IMR-90 (cell line): ENCODE results near the gene SLC26A4. TPM values are rescaled to one million over a fixed set of nuclear protein-coding genes. Genes with fewer than 3 reads are reported as not detected.

Experiments
- ATAC-seq: fragments of 200-7000 bp; cut with Tn5 transposase; 2 replicates; pipeline ENCODE4 v1.9.1; 2020; ENCODE audit warnings: low read depth, mild to moderate bottlenecking, moderate library complexity
- BruUV-seq: library from RNA; stranded (reverse); fragments of 400-500 nt; replicated peaks from 2 replicates; lab custom pipeline; 2021; lab: Mats Ljungman, UMichigan
- CTCF ChIA-PET: fragments of 300-600 bp; formaldehyde crosslinking; extraction: SDS; loops from one replicate; lab custom pipeline; 2021; ENCODE audit warnings: antibody characterized with exemption; lab: Yijun Ruan, JAX
- POLR2A ChIA-PET: fragments of 300-600 bp; sonication (Branson Sonifier 250); formaldehyde crosslinking; loops from one replicate; lab custom pipeline; 2022; ENCODE audit warnings: antibody characterized with exemption; ENCODE audit not compliant: unreplicated experiment; lab: Charles Lee
- DNase-seq: peaks from one replicate; pipeline ENCODE4 v3.0.0; 2013
- H2AFZ ChIP-seq: replicated peaks from 2 replicates; pipeline ENCODE3; 2013; ENCODE audit warnings: low read length, mild to moderate bottlenecking; ENCODE audit not compliant: poor library complexity
- H2AK5ac ChIP-seq: 2 replicates; pipeline ENCODE4 v1.6.1; 2013; ENCODE audit warnings: low read depth, low read length, inconsistent platforms
- H2AK9ac ChIP-seq: replicated peaks from 2 replicates; pipeline ENCODE3; 2013; ENCODE audit warnings: mild to moderate bottlenecking, low read depth, low read length, moderate library complexity; ENCODE audit not compliant: poor library complexity
- H2BK120ac ChIP-seq: 2 replicates; pipeline ENCODE4 v1.6.1; 2013; ENCODE audit warnings: low read depth, low read length, inconsistent platforms
- H2BK15ac ChIP-seq: 3 replicates; pipeline ENCODE4 v1.6.1; 2013; ENCODE audit warnings: low read depth, low read length, inconsistent platforms
- H2BK20ac ChIP-seq: 2 replicates; pipeline ENCODE4 v1.6.1; 2013; ENCODE audit warnings: low read depth, mild to moderate bottlenecking, inconsistent platforms, low read length, moderate library complexity
- H2BK5ac ChIP-seq: 2 replicates; pipeline ENCODE4 v1.6.1; 2013; ENCODE audit warnings: mild to moderate bottlenecking, low read depth, low read length, inconsistent platforms; ENCODE audit not compliant: poor library complexity, severe bottlenecking
- H3K14ac ChIP-seq: replicated peaks from 2 replicates; pipeline ENCODE4 v1.6.1; 2013; ENCODE audit warnings: low read depth, low read length, inconsistent platforms
- H3K18ac ChIP-seq: 2 replicates; pipeline ENCODE4 v1.6.1; 2013; ENCODE audit warnings: low read depth, low read length, control low read depth
- H3K23ac ChIP-seq: 2 replicates; pipeline ENCODE4 v1.6.1; 2013; ENCODE audit warnings: low read depth, low read length, inconsistent platforms
- H3K27ac ChIP-seq: 2 replicates; pipeline ENCODE4 v1.5.1; 2013; ENCODE audit warnings: mild to moderate bottlenecking, control low read depth, low read length; ENCODE audit not compliant: insufficient read depth
- H3K27me3 ChIP-seq: 2 replicates; pipeline ENCODE4 v1.6.1; 2013; ENCODE audit warnings: low read length; ENCODE audit not compliant: control insufficient read depth, insufficient read depth
- H3K36me3 ChIP-seq: 2 replicates; pipeline ENCODE4 v1.6.1; 2013; ENCODE audit warnings: low read length, mixed read lengths; ENCODE audit not compliant: control insufficient read depth, insufficient read depth
- H3K4ac ChIP-seq: 2 replicates; pipeline ENCODE4 v1.6.1; 2013; ENCODE audit warnings: low read depth, low read length, inconsistent platforms
- H3K4me1 ChIP-seq: 2 replicates; pipeline ENCODE4 v1.6.1; 2013; ENCODE audit warnings: low read length, mixed read lengths; ENCODE audit not compliant: control insufficient read depth, insufficient read depth
- H3K4me2 ChIP-seq: 2 replicates; pipeline ENCODE4 v1.6.1; 2013; ENCODE audit warnings: low read depth, mild to moderate bottlenecking, control low read depth, low read length, moderate library complexity
- H3K4me3 ChIP-seq: 2 replicates; pipeline ENCODE4 v1.5.1; 2013; ENCODE audit warnings: low read depth, mild to moderate bottlenecking, control low read depth, low read length, moderate library complexity; ENCODE audit not compliant: insufficient read depth
- H3K56ac ChIP-seq: 2 replicates; pipeline ENCODE4 v1.6.1; 2013; ENCODE audit warnings: low read length, inconsistent platforms; ENCODE audit not compliant: insufficient read depth; ENCODE audit errors: extremely low read depth
- H3K79me1 ChIP-seq, 2 experiments: 2 replicates each; pipeline ENCODE4 v1.6.1; 2013; ENCODE audit warnings: low read length in 2 of 2, inconsistent platforms in 1 of 2, low read depth in 1 of 2
- H3K9ac ChIP-seq: 2 replicates; pipeline ENCODE4 v1.6.1; 2013; ENCODE audit warnings: low read depth, low read length, control low read depth
- H3K9me1 ChIP-seq: 2 replicates; pipeline ENCODE4 v1.6.1; 2013; ENCODE audit warnings: low read length, inconsistent platforms; ENCODE audit not compliant: insufficient read depth
- H3K9me3 ChIP-seq: 2 replicates; pipeline ENCODE4 v1.6.1; 2013; ENCODE audit warnings: low read length; ENCODE audit not compliant: control insufficient read depth, insufficient read depth
- H4K20me1 ChIP-seq: 2 replicates; pipeline ENCODE4 v1.6.1; 2013; ENCODE audit warnings: low read length, inconsistent platforms; ENCODE audit not compliant: insufficient read depth
- H4K5ac ChIP-seq: 2 replicates; pipeline ENCODE4 v1.6.1; 2013; ENCODE audit warnings: mild to moderate bottlenecking, low read depth, low read length, control low read depth
- H4K8ac ChIP-seq, 2 experiments: 2 replicates each; pipeline ENCODE4 v1.6.1; 2013; ENCODE audit warnings: low read depth in 2 of 2, low read length in 2 of 2, control low read depth in 1 of 2, inconsistent platforms in 1 of 2
- H4K91ac ChIP-seq: 2 replicates; pipeline ENCODE4 v1.6.1; 2013; ENCODE audit warnings: low read depth, low read length, inconsistent platforms; ENCODE audit not compliant: insufficient read depth
- BHLHE40 ChIP-seq: fragments of 150-350 bp; IDR thresholded peaks from 2 replicates; pipeline ENCODE4 v1.6.1; 2016; ENCODE audit warnings: mild to moderate bottlenecking, low read depth, low read length
- CEBPB ChIP-seq: IDR thresholded peaks from 2 replicates; pipeline ENCODE4 v1.6.1; 2012; ENCODE audit warnings: low read depth, low read length, improper control_type of control experiment
- CHD1 ChIP-seq: IDR thresholded peaks from 2 replicates; pipeline ENCODE4 v1.6.1; 2012; ENCODE audit warnings: low read depth, low read length, improper control_type of control experiment
- ELK1 ChIP-seq: fragments of 150-350 bp; IDR thresholded peaks from 2 replicates; pipeline ENCODE4 v1.6.1; 2016; ENCODE audit warnings: low read depth, mild to moderate bottlenecking, low read length, moderate library complexity, borderline replicate concordance
- FOS ChIP-seq: fragments of 150-350 bp; IDR thresholded peaks from 2 replicates; pipeline ENCODE4 v1.6.1; 2016; ENCODE audit warnings: low read depth, low read length
- MAFK ChIP-seq: IDR thresholded peaks from 2 replicates; pipeline ENCODE4 v1.6.1; 2012; ENCODE audit warnings: low read depth, low read length, improper control_type of control experiment
- MXI1 ChIP-seq: IDR thresholded peaks from 2 replicates; pipeline ENCODE4 v1.6.1; 2012; ENCODE audit warnings: low read depth, mild to moderate bottlenecking, low read length, moderate library complexity, borderline replicate concordance
- NFE2L2 ChIP-seq: fragments of 150-350 bp; IDR thresholded peaks from 2 replicates; pipeline ENCODE4 v1.6.1; 2016; ENCODE audit warnings: low read depth, mild to moderate bottlenecking, low read length
- POLR2A ChIP-seq: IDR thresholded peaks from 2 replicates; pipeline ENCODE4 v1.6.1; 2012; ENCODE audit warnings: mild to moderate bottlenecking, low read depth, low read length
- RAD21 ChIP-seq: IDR thresholded peaks from 2 replicates; pipeline ENCODE4 v1.6.1; 2012; ENCODE audit warnings: low read length, improper control_type of control experiment
- RCOR1 ChIP-seq: IDR thresholded peaks from 2 replicates; pipeline ENCODE4 v1.6.1; 2012; ENCODE audit warnings: mild to moderate bottlenecking, low read length, improper control_type of control experiment; ENCODE audit not compliant: insufficient replicate concordance
- RFX5 ChIP-seq: IDR thresholded peaks from 2 replicates; pipeline ENCODE4 v1.8.0; 2012; ENCODE audit warnings: low read depth, mild to moderate bottlenecking, low read length, moderate library complexity
- SMC3 ChIP-seq: fragments of 150-350 bp; IDR thresholded peaks from 2 replicates; pipeline ENCODE4 v1.6.1; 2016; ENCODE audit warnings: low read depth, mild to moderate bottlenecking, antibody characterized with exemption, low read length, moderate library complexity
- WGBS, 2 experiments: methylation state at CpG; one replicate each; pipeline versions ENCODE4 v1.1.5 to v1.1.7; 2013; ENCODE audit warnings: missing lambda C conversion rate in 2 of 2; ENCODE audit not compliant: insufficient read length in 1 of 2; ENCODE audit errors: extremely low coverage in 2 of 2; 5-methylcytosine and 5-hydroxymethylcytosine counted together
- dilution Hi-C: fragments of 300-500 bp; cut with HindIII; formaldehyde crosslinking; loops from one replicate; pipeline ENCODE4 v1.14.3; 2018; ENCODE audit warnings: low sequenced_read_pairs; ENCODE audit not compliant: unreplicated experiment
- in situ Hi-C: fragments of 300-500 bp; cut with MboI; formaldehyde crosslinking; loops from 3 replicates; pipeline ENCODE4 v1.14.3; 2019; ENCODE audit warnings: low sequenced_read_pairs, inconsistent platforms, mixed read lengths
- intact Hi-C: fragments of 100-400 bp; cut with micrococcal nuclease; formaldehyde crosslinking; loops from 2 replicates; pipeline ENCODE4 v1.10.0; 2022
- polyA plus RNA-seq, 3 experiments: library from polyadenylated mRNA; depleted of rRNA; stranded (reverse); fragments of >200 nt; gene quantifications; 2 replicates each; pipeline ENCODE4 v1.2.3, GENCODE V29; 2012; ENCODE audit warnings: low replicate concordance in 1 of 3
- total RNA-seq: library from RNA; depleted of rRNA; stranded (reverse); fragments of >200 nt; gene quantifications from 2 replicates; pipeline ENCODE4 v1.2.3, GENCODE V29; 2012
- TF ChIP-seq, protein P1 (sequence below): fragments of 150-350 bp; IDR thresholded peaks from 2 replicates; pipeline ENCODE4 v1.6.1; 2017; ENCODE audit warnings: mild to moderate bottlenecking, antibody characterized with exemption, low read length, low read depth

SLC26A4 gene
- total and polyA plus RNA-seq, 2 of the 4 experiments (the other 2 are of a cell fraction): 0.09 to 1.1 TPM

DNA sequence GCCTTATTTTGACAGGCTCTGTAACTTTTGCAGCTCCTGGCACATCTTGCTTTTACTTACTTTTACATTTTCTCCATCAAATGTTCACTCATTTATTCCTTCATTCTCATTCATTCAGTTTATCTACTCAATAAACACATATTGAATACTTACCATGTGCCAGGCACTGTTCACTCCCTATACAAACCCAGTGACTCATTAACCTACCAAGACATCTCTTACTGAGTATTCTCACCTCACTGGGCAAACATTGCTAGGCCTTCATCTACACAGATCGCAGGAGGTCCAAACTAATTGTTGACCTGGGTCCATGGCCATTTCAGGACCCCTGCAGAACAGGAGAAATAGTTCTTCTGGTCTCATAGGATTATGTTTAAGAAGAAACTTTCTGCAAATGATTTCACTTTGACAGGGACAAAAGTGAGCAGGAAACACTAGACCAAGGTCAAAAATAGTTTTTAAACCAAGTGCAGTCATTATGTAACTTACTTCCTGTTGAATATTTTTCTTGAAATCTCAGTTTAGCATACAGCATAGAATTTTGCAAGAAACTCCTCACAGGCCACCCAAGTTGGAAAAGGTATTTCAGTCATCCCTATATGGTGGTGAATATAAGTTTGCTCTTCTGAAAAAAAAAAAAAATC is 17.6 kb downstream of the SLC26A4 start:
- ChIA-PET CTCF (no interaction called here), POLR2A (no interaction called here)
- dilution Hi-C loops (no loop called here), in situ Hi-C loops (no loop called here), intact Hi-C loops (no loop called here)
- H4K20me1 ChIP-seq: no peaks in the 10 kb centered on the region
- BruUV-seq: no TSS peak
- H2BK15ac ChIP-seq: no peak overlapping the region
- no peak overlapping the region for H3K18ac ChIP-seq
- no peak overlapping the region for H3K4ac ChIP-seq
- no peak overlapping the region for H4K91ac ChIP-seq
- no peak overlapping the region for H3K23ac ChIP-seq
- H2BK120ac ChIP-seq: no peak overlapping the region
- H3K79me1 ChIP-seq: no peaks in the 10 kb centered on the region
- no peaks in the 10 kb centered on the region for H3K4me1 ChIP-seq
- no peak overlapping the region for H2BK5ac ChIP-seq
- H2AK5ac ChIP-seq: no peak overlapping the region
- no peak overlapping the region for H4K8ac ChIP-seq
- no peak overlapping the region for H3K27ac ChIP-seq
- no peaks in the 10 kb centered on the region for H3K36me3 ChIP-seq
- H4K5ac ChIP-seq: no peak overlapping the region
- H2BK20ac ChIP-seq: no peak overlapping the region
- no peak overlapping the region for H3K4me2 ChIP-seq
- H3K9ac ChIP-seq: no peak overlapping the region
- H3K4me3 ChIP-seq: no peak overlapping the region
- DNase-seq (no peak), ATAC-seq (no peak)
- no peaks in the 10 kb centered on the region for H3K9me3 ChIP-seq
- no peaks in the 10 kb centered on the region for H3K27me3 ChIP-seq
- no peak overlapping the region for H3K14ac ChIP-seq
- TF ChIP-seq RAD21 (no peak), RCOR1 (no peak), NFE2L2 (no peak), POLR2A (no peak), RFX5 (no peak), MXI1 (no peak), FOS (no peak), SMC3 (no peak), ELK1 (no peak), BHLHE40 (no peak), CHD1 (no peak), CEBPB (no peak), MAFK (no peak)
- TF ChIP-seq, protein P1, sequence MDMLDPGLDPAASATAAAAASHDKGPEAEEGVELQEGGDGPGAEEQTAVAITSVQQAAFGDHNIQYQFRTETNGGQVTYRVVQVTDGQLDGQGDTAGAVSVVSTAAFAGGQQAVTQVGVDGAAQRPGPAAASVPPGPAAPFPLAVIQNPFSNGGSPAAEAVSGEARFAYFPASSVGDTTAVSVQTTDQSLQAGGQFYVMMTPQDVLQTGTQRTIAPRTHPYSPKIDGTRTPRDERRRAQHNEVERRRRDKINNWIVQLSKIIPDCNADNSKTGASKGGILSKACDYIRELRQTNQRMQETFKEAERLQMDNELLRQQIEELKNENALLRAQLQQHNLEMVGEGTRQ: no peak
- no peak overlapping the region for H2AFZ ChIP-seq
- no peaks in the 10 kb centered on the region for H3K9me1 ChIP-seq
- H3K56ac ChIP-seq: no peak overlapping the region
- WGBS, 2 experiments: no CpG with 5 or more reads among the region's 1 CpG
- no peak overlapping the region for H2AK9ac ChIP-seq
